Adrenal gland (tissue), 19 donors: ENCODE results near the gene GXYLT2. TPM values are rescaled to one million over a fixed set of nuclear protein-coding genes. Genes with fewer than 3 reads are reported as not detected.

Experiments used
- DNase-seq, 7 donors: peaks; one replicate each; pipeline ENCODE4 v3.0.0-alpha.2; 2019 to 2020
- H3K27ac ChIP-seq, 5 donors: fragments of 200-600 bp; sonication (generic) in 4 of 5; 1 replicate in 3 of 5; 2 replicates in 2 of 5; pipeline versions ENCODE4 v1.5.1 to v1.8.0; 2016 to 2020; ENCODE audit warnings: mild to moderate bottlenecking in 1 of 5
- H3K27me3 ChIP-seq: fragments of 200-600 bp; 2 replicates; pipeline ENCODE4 v1.8.0; 2021
- H3K36me3 ChIP-seq, 2 donors: fragments of 200-600 bp; replicated peaks in 1 of 2; 1 replicate in 1 of 2; 2 replicates in 1 of 2; pipeline versions ENCODE4 v1.5.1 to v1.8.0; 2018 to 2022
- H3K4me1 ChIP-seq, 2 donors: fragments of 200-600 bp; replicated peaks in 1 of 2; 1 replicate in 1 of 2; 2 replicates in 1 of 2; pipeline versions ENCODE4 v1.5.1 to v1.8.0; 2018 to 2021
- H3K4me3 ChIP-seq, 4 donors: fragments of 200-600 bp; sonication (generic) in 3 of 4; one replicate each; pipeline ENCODE4 v1.5.1; 2016 to 2018
- H3K9me3 ChIP-seq, 3 donors: fragments of 200-600 bp; sonication (generic) in 1 of 3; replicated peaks in 1 of 3; 1 replicate in 2 of 3; 2 replicates in 1 of 3; pipeline versions ENCODE4 v1.5.1 to v1.8.0; 2016 to 2021
- POLR2A ChIP-seq, 2 donors: fragments of 450-650 bp; IDR thresholded peaks; one replicate each; pipeline ENCODE4 v1.6.1; 2017; ENCODE audit warnings: antibody characterized with exemption in 2 of 2, mild to moderate bottlenecking in 2 of 2, moderate library complexity in 1 of 2
- WGBS, 4 donors: extraction: QIAGEN DNeasy Blood & Tissue Kit in 2 of 4; methylation state at CpG; one replicate each; pipeline versions ENCODE4 v1.1.5 to v1.1.7; 2013 to 2017; 5-methylcytosine and 5-hydroxymethylcytosine counted together
- intact Hi-C, 2 donors: fragments of 100-400 bp; cut with DNase I; formaldehyde crosslinking; loops; one replicate each; pipeline versions ENCODE4 v1.14.1 to v1.15.0; 2022 to 2023
- long read RNA-seq, 10 donors: library from polyadenylated mRNA in 3 of 10; unstranded in 2 of 10; stranded (forward) in 1 of 10; transcript quantifications; one replicate each; pipeline ENCODE4 v2.0.0 and lab custom pipeline, GENCODE V29; 2021 to 2026
- polyA plus RNA-seq, 3 donors: library from polyadenylated mRNA; stranded (reverse); fragments of 200-250 nt in 2 of 3; fragments of 350-450 nt in 1 of 3; fragmentation: Illumina TruSeq in 1 of 3; extraction: RNeasy Lipid Tissue Mini Kit (QIAGEN cat#74804) in 1 of 3; gene quantifications; one replicate each; pipeline ENCODE4 v1.2.3, GENCODE V29; 2013 to 2014
- total RNA-seq, 9 donors: library from RNA; depleted of rRNA in 4 of 9; stranded (reverse); fragments of >200 nt in 4 of 9; fragments of 120-200 nt in 1 of 9; fragmentation: NEBNext Ultra II Directional in 1 of 9; extraction: Animal tissue kit (Norgen Biotek cat#: 25700) in 1 of 9; gene quantifications; one replicate each; pipeline versions ENCODE4 v1.1.0 to v1.2.4, GENCODE V29; 2013 to 2023
- TF ChIP-seq, protein P1 (sequence below), 6 experiments: fragments of 450-650 bp in 4 of 6; fragments of 200-600 bp in 2 of 6; sonication (generic) in 1 of 6; IDR thresholded peaks; 1 replicate in 5 of 6; 2 replicates in 1 of 6; pipeline versions ENCODE4 v1.5.1 to v1.8.0; 2016 to 2021; ENCODE audit warnings: antibody characterized with exemption in 6 of 6, mild to moderate bottlenecking in 2 of 6, moderate library complexity in 1 of 6
- donor health status: healthy with polysubstance abuse.
- donor health status: Bipolar disorder and iron deficiency.
- donor health status: DM: yes; HTN: yes; CAD: no.
- donor health status: DM: no; HTN: no; CAD: no.
- donor health status: DM: no; HTN: no; CAD: no.
- donor health status: DM: yes; HTN: yes; CAD: no.

GXYLT2 gene, protein sequence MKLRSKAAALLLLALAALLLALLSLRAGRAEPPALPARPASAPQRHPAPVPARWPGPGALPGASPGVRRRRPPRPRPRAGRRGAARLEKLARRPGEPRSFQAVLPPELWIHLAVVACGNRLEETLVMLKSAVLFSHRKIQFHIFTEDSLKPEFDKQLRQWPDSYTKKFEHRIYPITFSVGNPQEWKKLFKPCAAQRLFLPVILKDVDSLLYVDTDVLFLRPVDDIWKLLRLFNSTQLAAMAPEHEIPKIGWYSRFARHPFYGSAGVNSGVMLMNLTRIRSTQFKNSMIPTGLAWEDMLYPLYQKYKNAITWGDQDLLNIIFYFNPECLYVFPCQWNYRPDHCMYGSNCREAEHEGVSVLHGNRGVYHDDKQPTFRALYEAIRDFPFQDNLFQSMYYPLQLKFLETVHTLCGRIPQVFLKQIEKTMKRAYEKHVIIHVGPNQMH
- 10 to 100 TPM in 8 of 9 donors, 1 to 10 TPM in 1; 7.8 to 32.5 (median 21.4) TPM for total RNA-seq
- polyA plus RNA-seq = 1 to 10 TPM; 1.9 to 4.5 (median 2.7) TPM
- long read RNA-seq, donor 1, partial matches to known transcripts = 0 of 1 reads
- long read RNA-seq, donor 1, other reads (novel, unspliced or antisense) = 0 of 1 reads
- long read RNA-seq, donor 2 = 0 reads
- long read RNA-seq, donor 3 = 0 reads
- long read RNA-seq, donor 4, partial matches to known transcripts = 6 of 14 reads
- long read RNA-seq, donor 4, other reads (novel, unspliced or antisense) = 7 of 14 reads
- long read RNA-seq, donor 5, transcript GXYLT2-201 (7 exons, 3,260 nt) = major isoform, 9 of 13 reads
- long read RNA-seq, donor 5, partial matches to known transcripts = 0 of 13 reads
- long read RNA-seq, donor 5, other reads (novel, unspliced or antisense) = 4 of 13 reads
- long read RNA-seq, donor 6, partial matches to known transcripts = 1 of 5 reads
- long read RNA-seq, donor 6, other reads (novel, unspliced or antisense) = 3 of 5 reads
- long read RNA-seq, donor 7 = 0 reads
- long read RNA-seq, donor 8 = 0 reads
- long read RNA-seq, donor 9 = 0 reads
- long read RNA-seq, donor 10, partial matches to known transcripts = 0 of 2 reads
- long read RNA-seq, donor 10, other reads (novel, unspliced or antisense) = 0 of 2 reads

GRCh38 chr3:72887705-72888545 lies at the start of gene GXYLT2:
Gene GXYLT2, plus strand, starts transcription at chr3:72888046. Its CDS starts 188 bp downstream, at chr3:72888234.
- intact Hi-C loops = no loop called here
- Histone ChIP-seq H3K9me3 (no peaks in the 10 kb centered on the region), H3K27me3 (no peaks in the 10 kb centered on the region), H3K27ac (peak within 1 kb of the TSS in 3 of 5 donors; percentile 39 to 87 (median 73)), H3K4me1 (peaks cover 20 to 29% of the 10 kb centered on the region in 2 donors), H3K36me3 (no peaks in the 10 kb centered on the region), H3K4me3 (peak within 1 kb of the TSS in 3 of 4 donors; percentile 22 to 67 (median 33))
- TF ChIP-seq, protein P1, sequence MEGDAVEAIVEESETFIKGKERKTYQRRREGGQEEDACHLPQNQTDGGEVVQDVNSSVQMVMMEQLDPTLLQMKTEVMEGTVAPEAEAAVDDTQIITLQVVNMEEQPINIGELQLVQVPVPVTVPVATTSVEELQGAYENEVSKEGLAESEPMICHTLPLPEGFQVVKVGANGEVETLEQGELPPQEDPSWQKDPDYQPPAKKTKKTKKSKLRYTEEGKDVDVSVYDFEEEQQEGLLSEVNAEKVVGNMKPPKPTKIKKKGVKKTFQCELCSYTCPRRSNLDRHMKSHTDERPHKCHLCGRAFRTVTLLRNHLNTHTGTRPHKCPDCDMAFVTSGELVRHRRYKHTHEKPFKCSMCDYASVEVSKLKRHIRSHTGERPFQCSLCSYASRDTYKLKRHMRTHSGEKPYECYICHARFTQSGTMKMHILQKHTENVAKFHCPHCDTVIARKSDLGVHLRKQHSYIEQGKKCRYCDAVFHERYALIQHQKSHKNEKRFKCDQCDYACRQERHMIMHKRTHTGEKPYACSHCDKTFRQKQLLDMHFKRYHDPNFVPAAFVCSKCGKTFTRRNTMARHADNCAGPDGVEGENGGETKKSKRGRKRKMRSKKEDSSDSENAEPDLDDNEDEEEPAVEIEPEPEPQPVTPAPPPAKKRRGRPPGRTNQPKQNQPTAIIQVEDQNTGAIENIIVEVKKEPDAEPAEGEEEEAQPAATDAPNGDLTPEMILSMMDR (IDR thresholded peaks at IDR 0.05) = peak in 1 of 6 experiments; percentile 36
- peak in 1 of 2 donors; percentile 54 for TF ChIP-seq POLR2A (IDR thresholded peaks at IDR 0.05)
- 0 to 1% (median 0%) methylated on average over 13 to 90 of the region's 96 CpGs for WGBS, 4 donors
- peak; percentile 71 to 87 (median 76) for DNase-seq

- Histone ChIP-seq H3K36me3 (peaks cover 0 to 22% of the 10 kb centered on the region in 2 donors), H3K9me3 (no peaks in the 10 kb centered on the region), H3K27ac (no peak overlapping the region), H3K27me3 (no peaks in the 10 kb centered on the region), H3K4me3 (no peak overlapping the region), H3K4me1 (peaks cover 0 to 8% of the 10 kb centered on the region in 2 donors)
- intact Hi-C loops = no loop called here
- 92 to 97% (median 95%) methylated on average over 3 of the region's 3 CpGs for WGBS, 4 donors
- no peak for TF ChIP-seq POLR2A (IDR thresholded peaks at IDR 0.05)
- TF ChIP-seq, protein P1 (IDR thresholded peaks at IDR 0.05) = no peak
- DNase-seq = no peak
Measured at GRCh38 chr3:72839057-72839456, 48.8 kb upstream of the GXYLT2 start.

DNA sequence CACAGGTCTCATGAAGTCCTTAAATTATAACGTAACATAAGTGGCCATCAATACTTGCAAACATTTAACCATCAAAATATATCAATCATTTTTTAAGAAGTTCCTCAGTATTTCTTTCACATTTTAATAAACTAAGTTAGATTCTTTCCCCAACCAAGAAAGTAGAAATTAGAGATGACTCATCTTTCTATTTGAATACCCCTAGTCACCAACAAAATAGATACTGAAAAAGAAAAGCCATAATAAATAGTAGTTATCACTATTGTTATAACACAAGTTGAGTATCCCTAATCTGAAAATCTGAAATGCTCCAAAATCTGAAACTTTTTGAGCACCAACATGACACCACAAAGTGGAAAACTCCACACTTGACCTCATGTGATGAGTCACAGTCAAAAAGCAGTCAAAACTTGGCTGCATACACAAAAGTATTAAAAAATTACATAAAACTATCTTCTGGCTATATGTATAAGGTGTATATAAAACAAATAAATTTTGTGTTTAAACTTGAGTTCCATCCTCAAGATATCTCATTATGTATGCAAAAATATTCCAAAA lies 43.3 kb upstream of the GXYLT2 start:
- intact Hi-C loops = loop anchor here in 1 of 2 donors (10.0 kb wide), 1 partner anchor 240 kb away; no protein-coding TSS in a partner anchor
- Histone ChIP-seq H3K27me3 (no peaks in the 10 kb centered on the region), H3K27ac (no peak overlapping the region), H3K4me3 (no peak overlapping the region), H3K9me3 (no peaks in the 10 kb centered on the region), H3K36me3 (peaks cover 0 to 19% of the 10 kb centered on the region in 2 donors), H3K4me1 (peaks cover 10 to 33% of the 10 kb centered on the region in 2 donors)
- no peak for DNase-seq
- WGBS, 4 donors = 86 to 96% (median 91%) methylated on average over 1 of the region's 1 CpG
- TF ChIP-seq, protein P1 (IDR thresholded peaks at IDR 0.05) = no peak
- no peak for TF ChIP-seq POLR2A (IDR thresholded peaks at IDR 0.05)
